A549 (cell line): Measurements from ENCODE around the gene DGLUCY. TPM values are rescaled to one million over a fixed set of nuclear protein-coding genes. Genes with fewer than 3 reads are reported as not detected.

Experiments
- ATAC-seq, 2 experiments: fragments of 200-7000 bp in 1 of 2; fragments of >200 bp in 1 of 2; cut with Nextera tagmentation in 1 of 2; cut with Tn5 transposase in 1 of 2; 3 replicates each; pipeline versions ENCODE4 v1.8.0 to v1.9.1; 2018 to 2020; ENCODE audit warnings: mild to moderate bottlenecking in 1 of 2, moderate library complexity in 1 of 2
- CTCF ChIA-PET: fragments of 300-600 bp; sonication (Branson Sonifier 250); formaldehyde crosslinking; extraction: SDS; loops from one replicate; lab custom pipeline; 2021; ENCODE audit warnings: antibody characterized with exemption, inconsistent platforms; lab: Yijun Ruan, JAX
- POLR2A ChIA-PET: fragments of 350-600 bp; formaldehyde crosslinking; extraction: SDS; loops from one replicate; lab custom pipeline; 2021; ENCODE audit warnings: antibody characterized with exemption, inconsistent platforms; lab: Yijun Ruan, JAX
- DNase-seq, 2 experiments: peaks; one replicate each; pipeline versions ENCODE4 v3.0.0 to v3.0.0-alpha.2; 2011 to 2016; ENCODE audit warnings: low read depth in 1 of 2, low spot score in 1 of 2
- FAIRE-seq: peaks from 2 replicates; lab custom pipeline; 2011; peaks lifted over from hg19 to GRCh38; lab: Jason Lieb, UNC
- H3K27ac ChIP-seq, 2 experiments: fragments of >200 bp; sonication (Bioruptor Twin); formaldehyde crosslinking; 3 replicates each; pipeline ENCODE4 v1.5.1; 2016 to 2017
- H3K4me1 ChIP-seq: fragments of >200 bp; sonication (Bioruptor Twin); formaldehyde crosslinking; 3 replicates; pipeline ENCODE4 v1.6.1; 2016
- H3K4me2 ChIP-seq: fragments of >200 bp; sonication (Bioruptor Twin); formaldehyde crosslinking; 3 replicates; pipeline ENCODE4 v1.6.1; 2016
- H3K4me3 ChIP-seq: fragments of >200 bp; sonication (Bioruptor Twin); formaldehyde crosslinking; 3 replicates; pipeline ENCODE4 v1.5.1; 2016
- H3K9me3 ChIP-seq: fragments of >200 bp; sonication (Bioruptor Twin); formaldehyde crosslinking; 3 replicates; pipeline ENCODE4 v1.6.1; 2016
- EHF ChIP-seq: fragments of 250-450 bp; sonication (Bioruptor Pico); IDR thresholded peaks from 2 replicates; pipeline ENCODE4 v1.5.0; 2020; ENCODE audit warnings: mild to moderate bottlenecking
- EP300 ChIP-seq, 2 experiments: fragments of >200 bp; sonication (Bioruptor Twin); formaldehyde crosslinking; IDR thresholded peaks; 2 replicates in 1 of 2; 3 replicates in 1 of 2; pipeline ENCODE4 v1.6.1; 2016 to 2017
- ESRRA ChIP-seq: fragments of 150-350 bp; IDR thresholded peaks from 2 replicates; pipeline ENCODE4 v1.6.1; 2014; ENCODE audit warnings: mild to moderate bottlenecking, low read length, borderline replicate concordance
- FOSB ChIP-seq: fragments of 250-450 bp; sonication (Bioruptor Pico); IDR thresholded peaks from 2 replicates; pipeline ENCODE4 v1.5.0; 2020; ENCODE audit warnings: mild to moderate bottlenecking, moderate library complexity
- FOSL2 ChIP-seq, 2 experiments: fragments of 450-650 bp in 1 of 2; fragments of >200 bp in 1 of 2; sonication (Bioruptor Twin) in 1 of 2; formaldehyde crosslinking; IDR thresholded peaks; 2 replicates each; pipeline versions ENCODE4 v1.5.0 to v1.6.1; 2016 to 2020; ENCODE audit warnings: mild to moderate bottlenecking in 1 of 2, moderate library complexity in 1 of 2
- FOXS1 ChIP-seq: fragments of 250-450 bp; sonication (Bioruptor Pico); IDR thresholded peaks from 2 replicates; pipeline ENCODE4 v1.5.0; 2020; ENCODE audit warnings: mild to moderate bottlenecking, moderate library complexity
- HDAC2 ChIP-seq: fragments of 200-600 bp; sonication (generic); IDR thresholded peaks from 2 replicates; pipeline ENCODE4 v1.6.1; 2016
- HEYL ChIP-seq: fragments of 250-450 bp; sonication (Bioruptor Pico); IDR thresholded peaks from 2 replicates; pipeline ENCODE4 v1.8.0; 2021; ENCODE audit warnings: mild to moderate bottlenecking, moderate library complexity
- JUN ChIP-seq, 2 experiments: fragments of >200 bp; sonication (Bioruptor Twin); formaldehyde crosslinking; IDR thresholded peaks; 2 replicates in 1 of 2; 3 replicates in 1 of 2; pipeline ENCODE4 v1.6.1; 2016 to 2017
- KDM1A ChIP-seq: fragments of 200-600 bp; sonication (generic); IDR thresholded peaks from 2 replicates; pipeline ENCODE4 v1.6.1; 2016; ENCODE audit warnings: low read depth, mild to moderate bottlenecking
- KDM5A ChIP-seq: fragments of 200-600 bp; sonication (generic); IDR thresholded peaks from 2 replicates; pipeline ENCODE4 v1.6.1; 2016; ENCODE audit warnings: antibody characterized with exemption, mild to moderate bottlenecking
- MAFK ChIP-seq: fragments of 450-650 bp; IDR thresholded peaks from 2 replicates; pipeline ENCODE4 v1.6.1; 2014; ENCODE audit not compliant: partially characterized antibody
- POLR2A ChIP-seq: IDR thresholded peaks from 2 replicates; pipeline ENCODE4 v1.6.1; 2012; ENCODE audit warnings: mild to moderate bottlenecking, low read length
- RAD21 ChIP-seq, 2 experiments: fragments of >200 bp in 1 of 2; sonication (Bioruptor Twin) in 1 of 2; formaldehyde crosslinking in 1 of 2; IDR thresholded peaks in 1 of 2; conservative IDR thresholded peaks in 1 of 2; 2 replicates in 1 of 2; 3 replicates in 1 of 2; pipeline ENCODE4 v1.6.1; 2012 to 2018; ENCODE audit warnings: inconsistent platforms in 1 of 2
- RCOR1 ChIP-seq: fragments of 150-350 bp; IDR thresholded peaks from 2 replicates; pipeline ENCODE4 v1.6.1; 2014; ENCODE audit warnings: antibody characterized with exemption, low read length, low read depth
- SREBF2 ChIP-seq: fragments of 450-650 bp; IDR thresholded peaks from 2 replicates; pipeline ENCODE4 v1.6.1; 2014; ENCODE audit warnings: mild to moderate bottlenecking, moderate library complexity
- ZC3H11A ChIP-seq: fragments of 450-650 bp; IDR thresholded peaks from 2 replicates; pipeline ENCODE4 v1.6.1; 2014; ENCODE audit warnings: antibody characterized with exemption, mild to moderate bottlenecking
- ZNF302 ChIP-seq: fragments of 250-450 bp; sonication (Bioruptor Pico); IDR thresholded peaks from 2 replicates; pipeline ENCODE4 v1.9.0; 2021; ENCODE audit warnings: inconsistent platforms, mild to moderate bottlenecking, moderate library complexity
- WGBS: methylation state at CpG from one replicate; pipeline ENCODE4 v1.1.6; 2017; ENCODE audit errors: missing lambda C conversion rate; 5-methylcytosine and 5-hydroxymethylcytosine counted together
- polyA plus RNA-seq, 4 experiments: library from polyadenylated mRNA; depleted of rRNA in 3 of 4; stranded (reverse); fragments of >200 nt; fragmentation: RNase III in 1 of 4; extraction: RNeasy Plus Mini Kit Qiagen cat#74134 plus additional on column Dnase treatment in 1 of 4; gene quantifications; 2 replicates in 3 of 4; 3 replicates in 1 of 4; pipeline ENCODE4 v1.2.3, GENCODE V29; 2011 to 2017
- TF ChIP-seq, protein P1 (sequence below): fragments of 150-350 bp; IDR thresholded peaks from 2 replicates; pipeline ENCODE4 v1.6.1; 2014; ENCODE audit warnings: low read depth, mild to moderate bottlenecking, low read length
- TF ChIP-seq, protein P2 (sequence below): fragments of >200 bp; sonication (Bioruptor Twin); formaldehyde crosslinking; IDR thresholded peaks from 3 replicates; pipeline ENCODE4 v1.6.1; 2016
- TF ChIP-seq, protein P3 (sequence below): fragments of 450-650 bp; IDR thresholded peaks from 2 replicates; pipeline ENCODE4 v1.6.1; 2014; ENCODE audit warnings: antibody characterized with exemption
- TF ChIP-seq, protein P4 (sequence below): fragments of 200-600 bp; sonication (generic); IDR thresholded peaks from 2 replicates; pipeline ENCODE4 v1.6.1; 2016; ENCODE audit warnings: antibody characterized with exemption, mild to moderate bottlenecking, moderate library complexity

DGLUCY gene
- polyA plus RNA-seq, 2 of the 4 experiments (the other 2 are of a cell fraction), result 14.4 to 17.5 TPM

DNA sequence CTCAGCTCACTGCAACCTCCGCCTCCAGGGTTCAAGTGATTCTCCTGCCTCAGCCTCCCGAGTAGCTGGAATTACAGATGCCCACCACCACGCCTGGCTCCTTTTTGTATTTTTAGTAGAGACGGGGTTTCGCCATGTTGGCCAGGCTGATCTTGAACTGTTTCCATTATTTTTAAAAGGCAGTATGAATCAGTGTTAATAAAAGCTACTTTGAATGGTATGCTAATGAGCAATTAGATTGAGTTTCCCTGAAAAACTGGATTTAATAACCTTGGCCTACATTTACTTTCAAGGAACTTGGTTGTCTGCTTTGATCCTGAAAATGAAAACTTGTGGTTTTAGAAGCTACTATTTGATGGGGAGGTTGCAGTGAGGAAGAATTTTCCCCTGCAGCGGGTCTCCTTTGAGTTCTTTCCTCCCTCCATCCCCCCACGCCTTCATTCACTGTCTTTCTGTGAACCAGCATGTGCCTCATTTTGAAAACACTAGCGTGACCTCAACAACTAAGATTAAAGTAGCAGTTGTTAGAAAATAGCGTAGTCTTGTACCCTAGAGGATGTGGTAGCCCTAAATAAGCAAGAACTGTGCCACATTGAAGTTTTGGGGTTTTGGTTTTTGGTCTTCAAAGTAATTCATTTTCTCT, 35.7 kb upstream of the DGLUCY start:
- Histone ChIP-seq H3K27ac (no peak overlapping the region), H3K4me2 (no peak overlapping the region), H3K9me3 (no peaks in the 10 kb centered on the region), H3K4me3 (no peak overlapping the region), H3K4me1 (no peaks in the 10 kb centered on the region)
- 89% methylated on average over 9 of the region's 9 CpGs for WGBS
- FAIRE-seq, result no peak
- no peak for DNase-seq
- TF ChIP-seq EP300 (IDR thresholded peaks at IDR 0.05), result no peak
- TF ChIP-seq, protein P1, sequence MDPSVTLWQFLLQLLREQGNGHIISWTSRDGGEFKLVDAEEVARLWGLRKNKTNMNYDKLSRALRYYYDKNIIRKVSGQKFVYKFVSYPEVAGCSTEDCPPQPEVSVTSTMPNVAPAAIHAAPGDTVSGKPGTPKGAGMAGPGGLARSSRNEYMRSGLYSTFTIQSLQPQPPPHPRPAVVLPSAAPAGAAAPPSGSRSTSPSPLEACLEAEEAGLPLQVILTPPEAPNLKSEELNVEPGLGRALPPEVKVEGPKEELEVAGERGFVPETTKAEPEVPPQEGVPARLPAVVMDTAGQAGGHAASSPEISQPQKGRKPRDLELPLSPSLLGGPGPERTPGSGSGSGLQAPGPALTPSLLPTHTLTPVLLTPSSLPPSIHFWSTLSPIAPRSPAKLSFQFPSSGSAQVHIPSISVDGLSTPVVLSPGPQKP, result no peak
- TF ChIP-seq, protein P2, sequence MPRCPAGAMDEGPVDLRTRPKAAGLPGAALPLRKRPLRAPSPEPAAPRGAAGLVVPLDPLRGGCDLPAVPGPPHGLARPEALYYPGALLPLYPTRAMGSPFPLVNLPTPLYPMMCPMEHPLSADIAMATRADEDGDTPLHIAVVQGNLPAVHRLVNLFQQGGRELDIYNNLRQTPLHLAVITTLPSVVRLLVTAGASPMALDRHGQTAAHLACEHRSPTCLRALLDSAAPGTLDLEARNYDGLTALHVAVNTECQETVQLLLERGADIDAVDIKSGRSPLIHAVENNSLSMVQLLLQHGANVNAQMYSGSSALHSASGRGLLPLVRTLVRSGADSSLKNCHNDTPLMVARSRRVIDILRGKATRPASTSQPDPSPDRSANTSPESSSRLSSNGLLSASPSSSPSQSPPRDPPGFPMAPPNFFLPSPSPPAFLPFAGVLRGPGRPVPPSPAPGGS, result no peak
- TF ChIP-seq, protein P3, sequence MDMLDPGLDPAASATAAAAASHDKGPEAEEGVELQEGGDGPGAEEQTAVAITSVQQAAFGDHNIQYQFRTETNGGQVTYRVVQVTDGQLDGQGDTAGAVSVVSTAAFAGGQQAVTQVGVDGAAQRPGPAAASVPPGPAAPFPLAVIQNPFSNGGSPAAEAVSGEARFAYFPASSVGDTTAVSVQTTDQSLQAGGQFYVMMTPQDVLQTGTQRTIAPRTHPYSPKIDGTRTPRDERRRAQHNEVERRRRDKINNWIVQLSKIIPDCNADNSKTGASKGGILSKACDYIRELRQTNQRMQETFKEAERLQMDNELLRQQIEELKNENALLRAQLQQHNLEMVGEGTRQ, result no peak
- no peak for TF ChIP-seq MAFK
- no peak for TF ChIP-seq KDM5A
- no peak for TF ChIP-seq ESRRA
- TF ChIP-seq, protein P4, sequence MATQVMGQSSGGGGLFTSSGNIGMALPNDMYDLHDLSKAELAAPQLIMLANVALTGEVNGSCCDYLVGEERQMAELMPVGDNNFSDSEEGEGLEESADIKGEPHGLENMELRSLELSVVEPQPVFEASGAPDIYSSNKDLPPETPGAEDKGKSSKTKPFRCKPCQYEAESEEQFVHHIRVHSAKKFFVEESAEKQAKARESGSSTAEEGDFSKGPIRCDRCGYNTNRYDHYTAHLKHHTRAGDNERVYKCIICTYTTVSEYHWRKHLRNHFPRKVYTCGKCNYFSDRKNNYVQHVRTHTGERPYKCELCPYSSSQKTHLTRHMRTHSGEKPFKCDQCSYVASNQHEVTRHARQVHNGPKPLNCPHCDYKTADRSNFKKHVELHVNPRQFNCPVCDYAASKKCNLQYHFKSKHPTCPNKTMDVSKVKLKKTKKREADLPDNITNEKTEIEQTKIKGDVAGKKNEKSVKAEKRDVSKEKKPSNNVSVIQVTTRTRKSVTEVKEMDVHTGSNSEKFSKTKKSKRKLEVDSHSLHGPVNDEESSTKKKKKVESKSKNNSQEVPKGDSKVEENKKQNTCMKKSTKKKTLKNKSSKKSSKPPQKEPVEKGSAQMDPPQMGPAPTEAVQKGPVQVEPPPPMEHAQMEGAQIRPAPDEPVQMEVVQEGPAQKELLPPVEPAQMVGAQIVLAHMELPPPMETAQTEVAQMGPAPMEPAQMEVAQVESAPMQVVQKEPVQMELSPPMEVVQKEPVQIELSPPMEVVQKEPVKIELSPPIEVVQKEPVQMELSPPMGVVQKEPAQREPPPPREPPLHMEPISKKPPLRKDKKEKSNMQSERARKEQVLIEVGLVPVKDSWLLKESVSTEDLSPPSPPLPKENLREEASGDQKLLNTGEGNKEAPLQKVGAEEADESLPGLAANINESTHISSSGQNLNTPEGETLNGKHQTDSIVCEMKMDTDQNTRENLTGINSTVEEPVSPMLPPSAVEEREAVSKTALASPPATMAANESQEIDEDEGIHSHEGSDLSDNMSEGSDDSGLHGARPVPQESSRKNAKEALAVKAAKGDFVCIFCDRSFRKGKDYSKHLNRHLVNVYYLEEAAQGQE, result no peak
- TF ChIP-seq RCOR1, result no peak
- TF ChIP-seq SREBF2, result no peak
- TF ChIP-seq ZC3H11A, result no peak
- TF ChIP-seq ZNF302 (CRISPR knock-in tag), result no peak
- TF ChIP-seq POLR2A, result no peak
- no peak for TF ChIP-seq HDAC2
- no peak for TF ChIP-seq EHF (CRISPR knock-in tag)
- TF ChIP-seq RAD21 (conservative IDR thresholded peaks at IDR 0.05 in 1 of 2, IDR thresholded peaks at IDR 0.05 in 1 of 2), result no peak
- TF ChIP-seq FOSB, result no peak
- ATAC-seq, result no peak
- ChIA-PET POLR2A (interaction anchor here (0.8 kb wide), 1 partner anchor 17 kb away, joined by 3 read pairs; no protein-coding TSS in a partner anchor), CTCF (interaction anchor here (0.6 to 1.8 kb wide), 5 partner anchors 13 to 344 kb away, joined by 3 to 6 read pairs (median 4); partner anchors contain the start of gene RPS6KA5)

DNA sequence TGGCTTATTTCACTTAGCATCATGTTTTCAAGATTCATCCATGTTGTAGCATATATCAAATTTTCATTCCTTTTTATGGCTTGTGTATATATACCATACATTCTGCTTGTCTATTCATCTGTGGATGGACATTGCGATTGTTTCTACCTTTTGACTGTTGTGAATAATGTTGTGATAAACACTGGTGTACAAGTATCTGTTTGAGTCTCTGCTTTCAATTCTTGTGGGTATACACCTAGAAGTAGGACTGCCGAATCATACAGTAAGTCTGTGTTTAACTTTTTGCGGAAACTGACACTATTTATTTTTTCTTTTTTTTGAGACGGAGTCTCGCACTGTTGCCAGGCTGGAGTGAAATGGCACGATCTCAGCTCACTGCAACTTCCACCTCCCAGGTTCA, 33.8 kb upstream of the DGLUCY start:
- H3K9me3 ChIP-seq, result no peaks in the 10 kb centered on the region
- no peak for DNase-seq
- H3K4me2 ChIP-seq, result no peak overlapping the region
- ATAC-seq, result no peak
- no peak for TF ChIP-seq FOXS1 (CRISPR knock-in tag)
- TF ChIP-seq, protein P3, result no peak
- no peak for TF ChIP-seq JUN (IDR thresholded peaks at IDR 0.05)
- no peak for TF ChIP-seq SREBF2
- TF ChIP-seq KDM1A, result no peak
- no peak for TF ChIP-seq FOSL2 (IDR thresholded peaks at IDR 0.05)
- no peak for TF ChIP-seq FOSL2 (CRISPR knock-in tag; IDR thresholded peaks at IDR 0.05)
- TF ChIP-seq HEYL (CRISPR knock-in tag), result no peak
- no peak overlapping the region for H3K4me3 ChIP-seq
- FAIRE-seq, result no peak
- ChIA-PET CTCF (interaction anchor here (0.6 to 1.0 kb wide), 3 partner anchors 13 to 177 kb away, joined by 3 to 4 read pairs (median 3); no protein-coding TSS in a partner anchor), POLR2A (no interaction called here)
- no peak overlapping the region for H3K27ac ChIP-seq
- no peaks in the 10 kb centered on the region for H3K4me1 ChIP-seq
- WGBS, result 86% methylated on average over 6 of the region's 6 CpGs
